NCI-H146 treated with DMSO at 0.1 percent for 48 hours (cell line): ENCODE measurements around the gene IGFBP4.

Experiments
- DNase-seq: peaks from one replicate; lab custom pipeline; 2025; ENCODE audit not compliant: unreplicated experiment; lab: John Stamatoyannopoulos, UW

Gene IGFBP4

DNA sequence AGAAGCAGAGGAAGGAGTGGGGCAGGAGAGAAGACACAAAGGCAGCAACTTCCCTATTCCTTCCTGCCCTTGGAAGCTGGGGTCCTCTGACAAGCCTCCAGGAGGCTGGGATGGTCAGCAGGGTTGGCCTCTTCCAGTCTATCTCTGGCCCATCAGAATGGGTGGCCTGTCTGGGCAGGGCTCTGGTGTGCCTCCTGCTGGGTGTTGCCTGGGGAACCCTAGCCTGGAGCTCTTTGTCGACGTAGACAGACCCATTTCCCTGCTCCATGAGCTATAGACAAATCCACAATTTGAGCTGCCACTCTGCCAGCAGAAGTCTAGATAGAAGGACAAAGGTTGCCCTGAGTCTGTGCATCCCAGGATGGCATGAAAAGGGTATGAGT, 11.4 kb downstream of the IGFBP4 start:
- peak; percentile 61 for DNase-seq

GRCh38 chr17:40456396-40456951, 13.2 kb downstream of the IGFBP4 start:
- DNase-seq = no peak

GRCh38 chr17:40457369-40457768, 14.1 kb downstream of the IGFBP4 start:
- DNase-seq = no peak

- DNase-seq = no peak
These were observed 14.9 kb downstream of the IGFBP4 start for GRCh38 chr17:40457964-40458791.

DNA sequence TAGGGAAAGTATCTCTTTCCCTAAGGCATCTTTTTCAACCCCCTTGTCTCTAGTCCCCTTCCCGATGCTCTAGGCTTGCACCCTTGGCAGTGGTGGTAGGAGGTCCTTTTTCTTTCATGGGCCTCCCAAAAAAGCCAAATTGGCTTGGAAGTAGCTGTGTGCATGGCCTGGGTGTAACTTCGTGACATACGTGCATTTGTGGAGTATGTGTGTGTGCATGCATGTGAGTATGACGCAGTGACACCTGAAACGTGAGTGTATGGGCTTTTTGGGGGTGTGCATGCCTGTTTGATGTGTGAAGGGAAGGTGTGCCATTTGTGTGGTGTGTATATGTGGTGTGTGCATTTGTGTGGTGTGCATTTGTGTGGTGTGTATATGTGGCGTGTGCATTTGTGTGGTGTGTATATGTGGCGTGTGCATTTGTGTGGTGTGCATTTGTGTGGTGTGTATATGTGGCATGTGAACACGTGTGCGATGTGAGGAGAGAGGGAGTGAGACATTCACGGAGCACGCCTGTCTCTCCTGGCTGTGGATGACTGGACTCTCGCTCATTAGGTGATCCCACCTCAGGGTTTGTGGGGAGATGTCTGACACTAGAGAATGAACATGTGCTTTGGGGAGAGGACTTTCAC, 15.7 kb downstream of the IGFBP4 start:
- no peak for DNase-seq

DNA sequence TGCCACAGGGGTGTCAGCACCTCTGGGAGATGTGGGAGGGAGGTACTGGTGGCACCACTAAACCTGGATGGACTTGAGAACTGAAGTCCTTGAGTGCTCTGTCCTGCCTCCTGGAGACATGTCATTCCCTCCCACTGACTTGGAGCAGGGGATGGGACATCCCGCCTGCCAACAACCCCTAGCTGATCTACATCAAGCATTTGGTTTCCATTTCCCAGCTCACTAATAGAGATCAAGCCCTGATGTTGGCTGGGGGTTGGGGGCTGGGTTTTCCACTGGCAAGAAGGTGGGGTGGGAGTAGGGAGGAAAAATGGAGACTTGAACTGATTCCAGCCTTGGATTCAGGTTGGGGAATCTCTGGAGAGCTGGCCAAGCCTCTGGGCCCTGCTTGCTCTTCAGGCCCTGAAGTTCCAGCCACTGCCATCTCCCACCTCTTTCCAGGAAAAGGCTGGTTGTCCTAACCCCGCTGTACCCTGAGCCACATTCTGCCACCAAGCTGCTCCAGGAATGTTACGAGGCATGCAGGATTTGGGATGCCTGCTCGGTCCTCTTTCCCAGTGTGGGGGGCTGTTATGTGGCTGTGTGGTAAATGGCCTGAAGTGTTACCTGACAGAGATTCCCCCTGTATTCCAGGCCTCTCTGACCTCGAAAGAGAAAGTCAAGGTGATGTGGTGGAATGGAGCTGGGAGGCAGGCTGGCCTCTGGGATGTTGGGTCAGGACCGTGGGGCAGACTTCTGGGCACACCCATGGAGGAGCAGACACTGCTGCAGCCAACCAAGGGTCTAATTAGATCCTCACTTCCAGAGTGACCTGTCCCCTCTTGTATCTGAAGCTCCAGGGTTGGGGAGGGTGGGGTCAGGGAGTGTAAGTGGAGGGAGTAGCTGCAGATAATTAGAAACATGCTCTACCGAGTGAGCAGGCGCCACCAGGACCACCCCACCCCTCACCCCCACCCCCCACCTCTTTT, 16.7 kb downstream of the IGFBP4 start:
- DNase-seq = no peak

GRCh38 chr17:40460604-40460967, 17.3 kb downstream of the IGFBP4 start:
- DNase-seq = no peak

DNA sequence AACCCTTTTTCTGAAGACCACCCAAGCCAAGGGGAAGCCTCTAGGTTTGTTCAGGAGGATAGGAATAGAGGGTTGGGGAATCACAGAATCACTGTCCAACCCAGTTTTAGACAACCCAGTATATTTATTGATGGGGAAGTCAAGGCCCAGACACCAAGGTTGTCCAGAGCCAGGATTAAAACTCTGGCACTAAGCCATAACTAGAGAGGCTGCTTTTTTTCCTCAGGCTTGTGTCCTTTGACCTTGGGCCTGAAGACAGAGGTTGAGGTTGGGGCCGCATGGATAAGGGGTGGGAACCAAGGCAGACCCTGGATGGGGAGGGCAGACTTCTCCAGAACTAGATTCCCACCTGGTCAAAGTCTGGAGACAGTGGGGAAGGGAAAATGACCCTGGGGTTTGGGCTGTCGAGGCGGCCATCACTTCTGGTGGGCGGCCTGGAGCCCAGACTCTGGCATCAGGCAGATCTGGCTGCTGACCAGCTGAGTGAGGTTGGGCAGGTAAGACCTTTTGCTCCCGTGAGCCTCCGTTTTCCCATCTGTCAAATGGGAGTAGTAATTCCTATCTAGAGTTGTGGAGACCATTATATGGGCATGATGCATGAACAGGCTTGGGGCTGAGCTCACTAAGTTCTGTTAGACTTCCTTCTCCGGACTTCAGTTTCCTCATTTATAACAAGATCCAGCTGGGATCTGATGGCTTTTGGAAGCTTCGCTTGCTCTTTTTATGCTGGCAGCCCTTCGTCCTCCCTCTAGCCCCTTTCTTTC, 17.9 kb downstream of the IGFBP4 start:
- no peak for DNase-seq

GRCh38 chr17:40461732-40462342, 18.6 kb downstream of the IGFBP4 start:
- DNase-seq = no peak

DNA sequence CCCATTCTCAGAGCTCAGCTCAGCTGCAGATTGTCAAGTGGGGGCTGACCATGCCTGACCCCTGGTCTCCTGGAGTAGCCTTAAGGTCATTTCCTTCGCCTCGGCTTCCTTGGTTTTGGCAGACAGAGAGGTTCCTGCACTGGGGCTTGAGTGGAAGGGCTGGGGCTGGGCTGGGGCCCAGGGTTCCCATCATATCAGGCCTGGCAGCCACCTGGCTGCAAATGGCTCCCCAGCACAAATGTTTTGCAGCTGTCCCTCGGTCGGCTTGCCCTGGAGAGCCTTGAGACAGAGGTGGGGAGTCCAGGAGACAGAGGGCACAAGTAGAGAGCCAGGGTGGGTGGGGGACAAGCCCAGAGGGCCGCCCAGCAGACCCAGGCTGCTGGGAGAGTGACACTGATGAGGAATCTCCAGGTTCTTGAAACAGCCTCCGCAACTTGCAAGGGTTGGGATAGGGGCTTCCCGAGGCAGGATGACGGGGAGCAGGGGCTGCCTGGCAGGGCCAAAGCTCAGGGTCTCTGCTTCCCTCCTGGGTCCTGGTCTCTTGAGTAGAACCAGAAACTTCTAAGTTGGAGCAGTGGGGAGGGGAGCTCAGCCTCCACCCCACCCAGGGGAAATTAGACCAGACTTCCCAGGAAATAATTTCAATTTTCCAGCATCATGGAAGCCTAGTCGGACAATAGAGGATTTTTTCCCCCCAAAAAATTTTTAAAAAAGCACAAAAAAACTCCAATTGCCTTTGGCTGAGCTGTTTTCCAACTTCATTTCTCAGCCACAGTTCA, 19.3 kb downstream of the IGFBP4 start:
- no peak for DNase-seq

DNA sequence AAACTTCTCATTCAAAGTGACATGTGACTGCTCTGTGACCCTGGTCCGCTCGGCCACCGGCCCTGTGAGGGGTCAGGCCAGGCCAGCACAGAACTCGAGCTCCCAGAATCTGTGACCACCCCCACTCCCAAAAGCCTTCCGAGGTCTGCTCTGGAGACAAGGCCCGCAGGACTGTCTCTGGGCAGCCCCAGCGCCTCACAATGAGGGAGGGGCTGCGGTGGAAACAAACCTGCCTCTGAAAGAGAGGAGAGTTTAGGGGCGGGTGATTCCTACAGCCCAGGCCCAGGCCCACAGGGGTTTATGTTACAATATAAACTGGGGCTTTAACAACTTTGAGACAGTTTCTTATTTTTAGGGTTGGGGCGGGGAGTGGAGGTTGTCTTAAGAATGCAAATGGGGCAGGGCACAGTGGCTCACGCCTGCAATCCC, 19.9 kb downstream of the IGFBP4 start:
- no peak for DNase-seq

GRCh38 chr17:40464392-40464855, 21.2 kb downstream of the IGFBP4 start:
- no peak for DNase-seq

DNA sequence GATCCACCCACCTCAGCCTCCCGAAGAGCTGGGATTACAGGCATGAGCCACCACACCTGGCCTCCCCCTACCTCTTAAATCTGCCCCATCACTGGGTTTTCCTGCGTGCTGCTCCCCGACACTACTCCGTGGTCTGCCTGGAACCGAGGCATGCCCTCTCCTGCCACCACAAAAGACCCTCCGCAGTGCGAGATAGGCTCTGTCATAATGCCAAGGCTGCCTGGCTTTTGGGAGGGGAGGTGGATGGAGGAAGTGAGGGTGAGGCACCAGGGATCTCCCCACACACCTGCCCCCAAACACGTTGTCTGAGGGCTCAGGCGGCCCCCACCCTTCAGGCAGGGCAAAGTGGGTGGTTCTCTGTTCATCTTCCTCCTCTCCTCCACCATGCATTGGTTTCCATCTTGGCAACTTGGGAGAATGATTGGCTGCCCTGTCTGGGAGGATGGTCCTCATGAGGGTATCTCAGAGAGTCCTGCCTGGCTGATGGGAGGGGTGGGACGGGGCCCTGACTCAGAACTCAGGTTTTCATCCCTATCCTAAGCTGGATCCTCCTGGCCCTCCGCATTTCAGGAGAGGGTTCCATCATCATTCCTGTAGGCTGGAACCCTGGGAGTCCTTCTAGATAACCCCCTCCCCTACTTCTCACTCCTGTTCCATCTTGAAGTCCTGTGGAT, 23.2 kb downstream of the IGFBP4 start:
- DNase-seq = no peak

GRCh38 chr17:40467281-40467867, 24.1 kb downstream of the IGFBP4 start:
- DNase-seq = no peak

DNA sequence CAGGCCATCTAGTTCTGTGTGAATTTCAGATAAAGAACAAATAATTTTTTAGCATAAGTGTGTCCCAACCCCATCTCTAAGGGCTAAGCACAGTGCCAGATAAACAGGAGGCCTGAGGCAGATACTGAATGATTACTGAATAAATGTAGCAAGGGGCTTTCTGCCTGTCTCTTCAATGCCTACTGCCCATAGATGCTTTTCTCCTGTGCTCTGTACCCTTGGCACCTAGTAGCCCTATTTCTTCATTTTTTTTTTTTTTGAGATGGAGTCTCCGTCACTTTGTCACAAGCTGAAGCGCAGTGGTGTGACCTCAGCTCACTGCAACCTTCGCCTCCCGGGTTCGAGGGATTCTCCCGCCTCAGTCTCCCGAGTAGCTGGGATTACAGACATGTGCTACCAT, 25.3 kb downstream of the IGFBP4 start:
- DNase-seq = no peak

GRCh38 chr17:40469805-40470675, 26.8 kb downstream of the IGFBP4 start:
- DNase-seq = no peak
